Hepatocyte (in vitro differentiated cells): ENCODE measurements around the gene FYN. TPM values are rescaled to one million over a fixed set of nuclear protein-coding genes. Genes with fewer than 3 reads are reported as not detected.

ENCODE experiments used
- DNase-seq: peaks from one replicate; pipeline ENCODE4 v3.0.0-alpha.2; 2016; ENCODE audit warnings: low spot score
- H2AFZ ChIP-seq: fragments of 200-600 bp; sonication (generic); 2 replicates; pipeline ENCODE4 v1.6.0; 2016; ENCODE audit warnings: antibody characterized with exemption, mild to moderate bottlenecking
- H3K27ac ChIP-seq: fragments of 200-600 bp; sonication (generic); 2 replicates; pipeline ENCODE4 v1.5.1; 2016; ENCODE audit warnings: mild to moderate bottlenecking
- H3K27me3 ChIP-seq: fragments of 200-600 bp; sonication (generic); 2 replicates; pipeline ENCODE4 v1.6.1; 2016
- H3K36me3 ChIP-seq: fragments of 200-600 bp; sonication (generic); replicated peaks from 2 replicates; pipeline ENCODE4 v1.5.1; 2016; ENCODE audit warnings: low read depth; ENCODE audit not compliant: insufficient read depth
- H3K4me1 ChIP-seq: fragments of 200-600 bp; sonication (generic); 2 replicates; pipeline ENCODE4 v1.5.1; 2016; ENCODE audit warnings: mild to moderate bottlenecking, moderate library complexity; ENCODE audit not compliant: insufficient read depth
- H3K4me2 ChIP-seq: fragments of 200-600 bp; sonication (generic); 2 replicates; pipeline ENCODE4 v1.6.0; 2016
- H3K4me3 ChIP-seq: fragments of 200-600 bp; sonication (generic); 2 replicates; pipeline ENCODE4 v1.5.1; 2016; ENCODE audit warnings: mild to moderate bottlenecking
- H3K79me2 ChIP-seq: fragments of 200-600 bp; sonication (generic); 2 replicates; pipeline ENCODE4 v1.6.0; 2017; ENCODE audit warnings: mild to moderate bottlenecking
- H3K9me2 ChIP-seq: fragments of 200-600 bp; sonication (generic); replicated peaks from 2 replicates; pipeline ENCODE4 v1.6.0; 2017; ENCODE audit warnings: mild to moderate bottlenecking; ENCODE audit not compliant: insufficient read depth
- H3K9me3 ChIP-seq: fragments of 200-600 bp; sonication (generic); 2 replicates; pipeline ENCODE4 v1.5.1; 2016; ENCODE audit warnings: low read depth, mild to moderate bottlenecking
- H4K20me1 ChIP-seq: fragments of 200-600 bp; sonication (generic); 2 replicates; pipeline ENCODE4 v1.6.0; 2016; ENCODE audit warnings: mild to moderate bottlenecking; ENCODE audit not compliant: insufficient read depth, poor library complexity, severe bottlenecking
- EZH2 ChIP-seq: fragments of 200-600 bp; sonication (generic); IDR thresholded peaks from 2 replicates; pipeline ENCODE4 v1.6.1; 2016; ENCODE audit warnings: antibody characterized with exemption, mild to moderate bottlenecking, borderline replicate concordance
- EZH2phosphoT487 ChIP-seq: fragments of 200-600 bp; sonication (generic); IDR thresholded peaks from one replicate; pipeline ENCODE4 v1.6.1; 2018; ENCODE audit warnings: antibody characterized with exemption, mild to moderate bottlenecking, low read depth, moderate library complexity; ENCODE audit not compliant: unreplicated experiment, severe bottlenecking
- WGBS: methylation state at CpG from one replicate; pipeline ENCODE4 v1.1.6; 2016; ENCODE audit warnings: low lambda C conversion rate; ENCODE audit errors: missing lambda C conversion rate; 5-methylcytosine and 5-hydroxymethylcytosine counted together
- polyA plus RNA-seq: library from polyadenylated mRNA; unstranded; fragments of >200 nt; fragmentation: Nextera tagmentation; extraction: Ambion mirVana; gene quantifications from 2 replicates; pipeline ENCODE4 v1.2.1, GENCODE V29; 2016
- total RNA-seq: library from RNA; depleted of rRNA; stranded (reverse); fragments of >200 nt; gene quantifications from 2 replicates; pipeline ENCODE4 v1.2.3, GENCODE V29; 2014
- TF ChIP-seq, protein P1 (sequence below): fragments of 200-600 bp; sonication (generic); IDR thresholded peaks from 2 replicates; pipeline ENCODE4 v1.5.1; 2016; ENCODE audit warnings: antibody characterized with exemption, mild to moderate bottlenecking; ENCODE audit not compliant: poor library complexity

Gene FYN
- total and polyA plus RNA-seq, 2 experiments from 2014 or later, result 40.0 to 70.1 TPM

DNA sequence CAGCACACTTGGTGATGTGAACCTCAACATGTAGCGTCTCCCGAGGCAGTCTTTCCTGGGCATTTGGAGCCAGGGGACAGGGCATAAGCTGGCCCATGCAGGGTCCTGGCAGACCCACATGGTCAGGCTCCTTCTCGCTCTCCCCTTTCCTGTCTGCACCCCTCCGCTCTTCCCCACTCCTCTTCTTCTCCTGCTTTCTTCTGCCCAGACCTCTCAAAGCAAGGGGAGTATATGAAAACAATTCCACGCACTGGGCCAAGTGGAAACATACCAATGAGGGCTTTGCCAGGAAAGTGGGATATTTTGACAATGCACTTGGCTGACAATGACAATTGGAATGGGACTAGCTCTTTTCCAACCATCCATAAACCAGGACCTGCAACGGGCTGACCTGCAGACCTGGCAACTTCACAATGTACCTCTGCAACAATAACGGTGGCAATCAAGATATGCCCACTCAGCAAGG lies 208.7 kb downstream of the FYN start:
- Histone ChIP-seq H3K4me2 (peak overlapping the region; percentile 56), H4K20me1 (no peaks in the 10 kb centered on the region), H3K27me3 (no peaks in the 10 kb centered on the region), H3K9me2 (no peaks in the 10 kb centered on the region), H2AFZ (no peak overlapping the region), H3K79me2 (no peaks in the 10 kb centered on the region), H3K9me3 (no peaks in the 10 kb centered on the region), H3K36me3 (no peaks in the 10 kb centered on the region), H3K27ac (peak overlapping the region; percentile 55), H3K4me3 (no peak overlapping the region), H3K4me1 (peaks cover 50% of the 10 kb centered on the region)
- WGBS, result 92% methylated on average over 7 of the region's 7 CpGs
- no peak for DNase-seq
- no peak for TF ChIP-seq EZH2phosphoT487
- TF ChIP-seq, protein P1, sequence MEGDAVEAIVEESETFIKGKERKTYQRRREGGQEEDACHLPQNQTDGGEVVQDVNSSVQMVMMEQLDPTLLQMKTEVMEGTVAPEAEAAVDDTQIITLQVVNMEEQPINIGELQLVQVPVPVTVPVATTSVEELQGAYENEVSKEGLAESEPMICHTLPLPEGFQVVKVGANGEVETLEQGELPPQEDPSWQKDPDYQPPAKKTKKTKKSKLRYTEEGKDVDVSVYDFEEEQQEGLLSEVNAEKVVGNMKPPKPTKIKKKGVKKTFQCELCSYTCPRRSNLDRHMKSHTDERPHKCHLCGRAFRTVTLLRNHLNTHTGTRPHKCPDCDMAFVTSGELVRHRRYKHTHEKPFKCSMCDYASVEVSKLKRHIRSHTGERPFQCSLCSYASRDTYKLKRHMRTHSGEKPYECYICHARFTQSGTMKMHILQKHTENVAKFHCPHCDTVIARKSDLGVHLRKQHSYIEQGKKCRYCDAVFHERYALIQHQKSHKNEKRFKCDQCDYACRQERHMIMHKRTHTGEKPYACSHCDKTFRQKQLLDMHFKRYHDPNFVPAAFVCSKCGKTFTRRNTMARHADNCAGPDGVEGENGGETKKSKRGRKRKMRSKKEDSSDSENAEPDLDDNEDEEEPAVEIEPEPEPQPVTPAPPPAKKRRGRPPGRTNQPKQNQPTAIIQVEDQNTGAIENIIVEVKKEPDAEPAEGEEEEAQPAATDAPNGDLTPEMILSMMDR, result no peak
- TF ChIP-seq EZH2, result no peak

DNA sequence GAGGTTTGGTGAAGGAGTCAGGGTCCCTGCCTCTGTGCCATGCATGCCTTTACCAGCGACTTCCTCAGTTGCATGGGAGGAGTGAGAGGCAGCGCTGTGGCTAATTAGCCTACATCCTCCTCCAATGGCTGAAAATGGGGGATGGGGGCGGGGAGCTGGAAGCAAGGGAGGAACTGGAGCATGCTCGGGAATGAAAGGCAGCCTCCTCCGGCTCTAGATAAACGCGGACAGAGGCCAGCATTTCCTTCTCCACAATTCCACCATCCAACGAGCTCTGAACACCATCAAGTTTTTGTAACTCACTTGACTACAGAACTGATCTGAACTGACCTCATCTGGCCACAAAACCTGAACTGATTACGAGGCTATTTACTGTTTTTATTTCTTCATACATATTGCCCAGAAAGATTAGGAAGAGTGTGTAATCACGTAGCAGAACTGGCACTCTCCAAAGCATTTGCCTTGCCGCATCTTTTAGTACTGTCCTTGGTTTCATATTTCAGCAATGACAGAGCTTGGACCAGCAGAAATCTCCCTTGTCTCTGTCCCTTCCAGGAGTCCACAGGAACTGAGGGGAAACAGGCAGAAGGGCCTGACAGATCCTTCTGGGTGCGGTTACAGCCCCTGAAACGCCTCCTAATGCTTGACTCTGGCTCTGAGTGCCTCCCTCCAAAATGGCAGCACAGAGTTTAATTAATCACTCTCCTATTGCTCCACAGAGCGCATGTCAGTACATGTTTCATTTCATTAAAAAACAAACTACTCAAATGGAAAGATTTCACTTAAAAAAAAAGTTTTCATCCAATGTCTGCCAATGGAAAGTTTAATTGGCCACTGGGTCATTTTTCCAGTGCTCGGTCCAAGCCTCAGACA lies 209.3 kb downstream of the FYN start:
- peaks cover 50% of the 10 kb centered on the region for H3K4me1 ChIP-seq

DNA sequence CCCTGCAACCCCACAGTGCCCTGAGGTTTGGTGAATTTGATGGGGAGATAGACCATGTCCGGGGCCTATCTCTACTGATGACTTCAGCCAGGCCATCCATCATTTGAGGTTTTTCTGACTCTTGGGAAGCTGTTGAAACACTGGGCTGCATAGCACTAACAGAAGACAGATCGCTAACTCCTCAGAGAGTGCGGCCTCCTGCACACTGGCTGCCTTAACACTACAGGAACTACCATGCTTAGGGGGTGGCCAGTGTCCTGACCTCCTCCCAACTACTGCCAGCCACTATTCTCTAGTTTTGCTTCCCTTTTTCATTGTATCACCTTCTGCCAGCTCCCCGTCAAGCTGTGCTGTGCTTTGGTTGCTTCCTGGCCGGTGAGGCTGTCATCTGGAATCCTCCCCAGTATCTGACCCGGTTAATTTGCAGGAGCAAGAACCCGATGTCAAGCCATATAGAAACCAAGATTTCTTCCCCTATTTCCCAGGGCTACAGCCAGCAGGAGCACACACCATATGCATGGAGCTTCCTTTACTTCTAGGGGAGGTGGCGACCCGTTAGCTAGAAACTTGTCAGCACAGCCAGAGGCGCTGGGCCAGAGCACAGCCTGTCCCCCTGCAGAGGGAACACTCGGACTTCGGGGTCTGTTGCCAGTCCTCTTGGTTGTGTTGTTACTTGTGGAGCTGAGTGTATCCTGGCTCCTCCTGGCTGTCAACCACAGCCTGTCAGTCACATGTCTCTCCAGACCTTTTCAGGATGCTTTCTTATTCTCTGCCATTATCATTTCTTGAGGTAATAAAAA lies 210.3 kb downstream of the FYN start:
- Histone ChIP-seq H2AFZ (no peak overlapping the region), H3K27ac (peak overlapping the region; percentile 56), H3K27me3 (no peaks in the 10 kb centered on the region), H3K79me2 (no peaks in the 10 kb centered on the region), H3K4me2 (peak overlapping the region; percentile 56), H3K36me3 (no peaks in the 10 kb centered on the region), H3K4me3 (no peak overlapping the region), H4K20me1 (no peaks in the 10 kb centered on the region), H3K9me2 (no peaks in the 10 kb centered on the region), H3K9me3 (no peaks in the 10 kb centered on the region), H3K4me1 (peaks cover 41% of the 10 kb centered on the region)
- TF ChIP-seq EZH2 (no peak), EZH2phosphoT487 (no peak)
- TF ChIP-seq, protein P1, result no peak
- DNase-seq, result no peak
- WGBS, result 69% methylated on average over 12 of the region's 12 CpGs

More for the DNA sequence above, 209.3 kb downstream of the FYN start:
- Histone ChIP-seq H3K4me2 (peak overlapping the region; percentile 56), H3K79me2 (no peaks in the 10 kb centered on the region), H3K9me3 (no peaks in the 10 kb centered on the region), H3K27me3 (no peaks in the 10 kb centered on the region), H2AFZ (no peak overlapping the region), H4K20me1 (no peaks in the 10 kb centered on the region), H3K4me3 (no peak overlapping the region), H3K36me3 (no peaks in the 10 kb centered on the region), H3K9me2 (no peaks in the 10 kb centered on the region), H3K27ac (peak overlapping the region; percentile 56)
- WGBS, result 32% methylated on average over 15 of the region's 15 CpGs
- TF ChIP-seq EZH2 (no peak), EZH2phosphoT487 (no peak)
- TF ChIP-seq, protein P1, result no peak
- peak; percentile 60 for DNase-seq
